K562 (cell line): ENCODE results near the gene NME9. TPM values are rescaled to one million over a fixed set of nuclear protein-coding genes. Genes with fewer than 3 reads are reported as not detected.

ENCODE experiments used
- ATAC-seq: fragments of 200-7000 bp; cut with Tn5 transposase; 3 replicates; pipeline ENCODE4 v1.9.1; 2020; ENCODE audit warnings: moderate library complexity
- BruUV-seq: library from RNA; stranded (reverse); fragments of 400-500 nt; replicated peaks from 2 replicates; lab custom pipeline; 2021; lab: Mats Ljungman, UMichigan
- CTCF ChIA-PET: fragments of 300-600 bp; formaldehyde crosslinking; extraction: SDS; loops from one replicate; lab custom pipeline; 2021; ENCODE audit warnings: low intra/inter-chr PET ratio; lab: Yijun Ruan, JAX
- POLR2A ChIA-PET: fragments of 300-600, 350-650 bp; sonication (Branson Sonifier 250); formaldehyde crosslinking; extraction: SDS; loops from one replicate; lab custom pipeline; 2021; ENCODE audit warnings: antibody characterized with exemption, inconsistent platforms; lab: Yijun Ruan, JAX
- DNase-seq, 4 experiments: peaks; one replicate each; pipeline versions ENCODE4 v3.0.0 to v3.0.0-alpha.2; 2011 to 2018; ENCODE audit warnings: low spot score in 3 of 4, mixed read lengths in 3 of 4; ENCODE audit errors: extremely low read depth in 1 of 4
- FAIRE-seq: peaks from 2 replicates; lab custom pipeline; 2011; peaks lifted over from hg19 to GRCh38; lab: Jason Lieb, UNC
- H2AFZ ChIP-seq: 2 replicates; pipeline ENCODE4 v1.6.0; 2011; ENCODE audit warnings: low read depth, low read length, control low read depth, inconsistent platforms
- H3K27ac ChIP-seq: fragments of 200-600 bp; 3 replicates; pipeline ENCODE4 v1.8.0; 2011; ENCODE audit warnings: low read depth, mild to moderate bottlenecking, control low read depth, inconsistent platforms, low read length, moderate library complexity, mixed read lengths; ENCODE audit errors: extremely low read depth
- H3K27me3 ChIP-seq, 2 experiments: fragments of 300-600 bp in 1 of 2; 2 replicates in 1 of 2; 3 replicates in 1 of 2; pipeline versions ENCODE4 v1.6.0 to v1.8.0; 2011; ENCODE audit warnings: inconsistent platforms in 2 of 2, low read length in 2 of 2, mild to moderate bottlenecking in 1 of 2, mixed read lengths in 1 of 2, moderate library complexity in 1 of 2; ENCODE audit not compliant: control insufficient read depth in 2 of 2, insufficient read depth in 2 of 2
- H3K36me3 ChIP-seq: fragments of 300-600 bp; 3 replicates; pipeline ENCODE4 v1.8.0; 2011; ENCODE audit warnings: mild to moderate bottlenecking, low read length, inconsistent platforms; ENCODE audit not compliant: control insufficient read depth, insufficient read depth
- H3K4me1 ChIP-seq, 2 experiments: fragments of 200-600 bp in 1 of 2; replicated peaks in 1 of 2; 2 replicates in 1 of 2; 3 replicates in 1 of 2; pipeline versions ENCODE4 v1.5.1 to v1.8.0; 2011; ENCODE audit warnings: inconsistent platforms in 2 of 2, low read length in 2 of 2, mild to moderate bottlenecking in 1 of 2, mixed read lengths in 1 of 2, moderate library complexity in 1 of 2; ENCODE audit not compliant: control insufficient read depth in 2 of 2, insufficient read depth in 2 of 2
- H3K4me2 ChIP-seq: 2 replicates; pipeline ENCODE4 v1.6.1; 2011; ENCODE audit warnings: low read length, control low read depth, inconsistent platforms, mixed read lengths; ENCODE audit not compliant: insufficient read depth
- H3K4me3 ChIP-seq: fragments of 200-600 bp; sonication (generic), shearing (Covaris generic); 2 replicates; pipeline ENCODE4 v1.5.1; 2016; ENCODE audit warnings: control low read depth, inconsistent platforms
- H3K79me2 ChIP-seq: fragments of 200-600 bp; 3 replicates; pipeline ENCODE4 v1.8.0; 2011; ENCODE audit warnings: low read length, inconsistent platforms; ENCODE audit not compliant: control insufficient read depth, insufficient read depth
- H3K9ac ChIP-seq, 2 experiments: 2 replicates each; pipeline versions ENCODE4 v1.6.0 to v1.6.1; 2011; ENCODE audit warnings: low read depth in 2 of 2, low read length in 2 of 2, control low read depth in 1 of 2, inconsistent platforms in 1 of 2, mild to moderate bottlenecking in 1 of 2, mixed read lengths in 1 of 2; ENCODE audit not compliant: insufficient read depth in 1 of 2
- H3K9me1 ChIP-seq: one replicate; pipeline ENCODE4 v1.6.0; 2011; ENCODE audit warnings: inconsistent platforms, mild to moderate bottlenecking, low read length, moderate library complexity; ENCODE audit not compliant: control insufficient read depth, insufficient read depth
- H3K9me3 ChIP-seq: replicated peaks from 2 replicates; pipeline ENCODE4 v1.5.1; 2011; ENCODE audit warnings: low read depth, low read length, inconsistent platforms; ENCODE audit not compliant: control insufficient read depth, insufficient read depth
- H4K20me1 ChIP-seq: replicated peaks from 2 replicates; pipeline ENCODE4 v1.6.1; 2011; ENCODE audit warnings: low read length, inconsistent platforms, mixed read lengths; ENCODE audit not compliant: control insufficient read depth, insufficient read depth
- ATF3 ChIP-seq, 2 experiments: fragments of 450-650 bp in 1 of 2; sonication (generic) in 1 of 2; formaldehyde crosslinking in 1 of 2; IDR thresholded peaks in 1 of 2; conservative IDR thresholded peaks in 1 of 2; 2 replicates each; pipeline versions ENCODE4 v1.6.1 to v1.8.1; 2016 to 2023; ENCODE audit warnings: mild to moderate bottlenecking in 2 of 2, moderate library complexity in 2 of 2, inconsistent platforms in 1 of 2, missing genetic modification reagents in 1 of 2
- ATF4 ChIP-seq: fragments of 450-650 bp; formaldehyde crosslinking; IDR thresholded peaks from 2 replicates; pipeline ENCODE4 v1.4.0; 2022; ENCODE audit warnings: mild to moderate bottlenecking, moderate library complexity
- CTCFL ChIP-seq: IDR thresholded peaks from 2 replicates; pipeline ENCODE4 v1.6.1; 2011; ENCODE audit warnings: borderline replicate concordance, low read depth, mild to moderate bottlenecking, moderate library complexity, low read length; ENCODE audit not compliant: insufficient read depth, poor library complexity, severe bottlenecking
- IRF9 ChIP-seq: fragments of 450-650 bp; IDR thresholded peaks from 2 replicates; pipeline ENCODE4 v1.6.1; 2016; ENCODE audit warnings: missing biosample characterization, missing genetic modification characterization
- LARP7 ChIP-seq: fragments of 450-650 bp; IDR thresholded peaks from 2 replicates; pipeline ENCODE4 v1.6.1; 2016
- MXD1 ChIP-seq: fragments of 250-450 bp; sonication (Bioruptor Pico); IDR thresholded peaks from 2 replicates; pipeline ENCODE4 v1.8.0; 2021; ENCODE audit warnings: borderline replicate concordance, mild to moderate bottlenecking, moderate library complexity; ENCODE audit not compliant: poor library complexity, severe bottlenecking
- PHF8 ChIP-seq: fragments of 200-600 bp; sonication (generic); IDR thresholded peaks from 2 replicates; pipeline ENCODE4 v1.6.1; 2012; ENCODE audit warnings: mixed run types, mild to moderate bottlenecking, inconsistent platforms, low read length, moderate library complexity, borderline replicate concordance
- TAL1 ChIP-seq: fragments of 450-650 bp; IDR thresholded peaks from 2 replicates; pipeline ENCODE4 v1.6.1; 2016; ENCODE audit warnings: mild to moderate bottlenecking
- TFE3 ChIP-seq: fragments of 450-650 bp; formaldehyde crosslinking; IDR thresholded peaks from 2 replicates; pipeline ENCODE4 v1.4.0; 2020; ENCODE audit warnings: mild to moderate bottlenecking, mixed read lengths
- ZBTB43 ChIP-seq: sonication (generic); formaldehyde crosslinking; IDR thresholded peaks from 2 replicates; pipeline ENCODE4 v1.8.0; 2023; ENCODE audit warnings: mild to moderate bottlenecking, missing genetic modification reagents
- ZNF23 ChIP-seq: fragments of 250-450 bp; sonication (Bioruptor Pico); IDR thresholded peaks from 2 replicates; pipeline ENCODE4 v1.4.0; 2020; ENCODE audit warnings: mild to moderate bottlenecking
- ZNF644 ChIP-seq: fragments of 200-800 bp; sonication (Bioruptor generic); IDR thresholded peaks from 2 replicates; pipeline ENCODE4 v1.6.1; 2016; ENCODE audit warnings: low read depth, missing genetic modification characterization, missing compliant biosample characterization
- WGBS: fragments of 100-300 bp; shearing (Covaris generic); methylation state at CpG from one replicate; pipeline ENCODE4 v1.1.6; 2016; ENCODE audit warnings: low coverage, mixed read lengths; ENCODE audit not compliant: insufficient coverage; ENCODE audit errors: missing lambda C conversion rate; 5-methylcytosine and 5-hydroxymethylcytosine counted together
- in situ Hi-C: fragments of 300-500 bp; cut with MboI; formaldehyde crosslinking; loops from 4 replicates; pipeline ENCODE4 v1.15.0; 2018; ENCODE audit warnings: inconsistent platforms, mixed read lengths
- intact Hi-C: fragments of 100-400 bp; cut with micrococcal nuclease; formaldehyde crosslinking; loops from 2 replicates; pipeline ENCODE4 v1.14.2; 2022
- polyA plus RNA-seq, 8 experiments: library from polyadenylated mRNA; depleted of rRNA in 4 of 8; stranded (reverse) in 5 of 8; unstranded in 3 of 8; fragments of >200 nt; fragmentation: Nextera tagmentation in 2 of 8; fragmentation: Illumina TruSeq in 1 of 8; extraction: Ambion mirVana in 2 of 8; extraction: Trizol in 1 of 8; gene quantifications; 2 replicates each; pipeline versions ENCODE4 v1.2.1 to v1.2.3, GENCODE V29; 2011 to 2014; ENCODE audit warnings: inconsistent platforms in 1 of 8, missing spikeins in 1 of 8
- total RNA-seq, 7 experiments: library from RNA; depleted of rRNA in 6 of 7; stranded (reverse); fragments of >200 nt in 6 of 7; fragmentation: Illumina TruSeq in 2 of 7; extraction: Trizol in 2 of 7; gene quantifications; 2 replicates each; pipeline versions ENCODE4 v1.2.1 to v1.2.3, GENCODE V29; 2011 to 2021; ENCODE audit warnings: low replicate concordance in 1 of 7

NME9 gene
- total and polyA plus RNA-seq, 9 of the 15 experiments (the other 6 are each of a cell fraction or from before 2014, with no cell fraction given), result 0.05 to 0.15 (median 0.13) TPM; not detected in 6

GRCh38 chr3:138367326-138367850 is 37.7 kb upstream of the NME9 start:
- Histone ChIP-seq H3K9ac (no peak overlapping the region), H3K27me3 (peaks cover 0 to 34% of the 10 kb centered on the region in 2 experiments; a peak in 3 of 5 replicates), H3K9me1 (no peaks in the 10 kb centered on the region), H3K4me3 (no peak overlapping the region), H4K20me1 (no peaks in the 10 kb centered on the region), H3K9me3 (no peaks in the 10 kb centered on the region), H3K36me3 (no peaks in the 10 kb centered on the region), H3K4me2 (no peak overlapping the region), H3K27ac (no peak overlapping the region), H3K79me2 (no peaks in the 10 kb centered on the region), H2AFZ (no peak overlapping the region), H3K4me1 (no peaks in the 10 kb centered on the region; a peak in 2 of 5 replicates)
- FAIRE-seq, result no peak
- intact Hi-C loops, result no loop called here
- POLR2A ChIA-PET, result interaction anchor here (1.1 kb wide), 1 partner anchor 11 kb away, joined by 6 read pairs; no protein-coding TSS in a partner anchor
- DNase-seq, result no peak
- CTCF ChIA-PET, result no interaction called here
- no peak for ATAC-seq
- 30% methylated on average over 6 of the region's 7 CpGs for WGBS
- no TSS peak for BruUV-seq
- in situ Hi-C loops, result no loop called here
- TF ChIP-seq MXD1 (CRISPR knock-in tag) (no peak), CTCFL (no peak), ZNF644 (tag) (no peak), IRF9 (tag) (no peak), PHF8 (no peak), ZBTB43 (CRISPR knock-in tag) (no peak), ZNF23 (CRISPR knock-in tag) (no peak), LARP7 (no peak), ATF3 (IDR thresholded peaks at IDR 0.05) (no peak), ATF3 (CRISPR knock-in tag; conservative IDR thresholded peaks at IDR 0.05) (no peak), TFE3 (no peak), ATF4 (no peak), TAL1 (no peak)
